Esophagus squamous epithelium (tissue), 5 donors: ENCODE results near the gene CFAP99. TPM values are rescaled to one million over a fixed set of nuclear protein-coding genes. Genes with fewer than 3 reads are reported as not detected.

Experiments
- DNase-seq: peaks from one replicate; lab custom pipeline; 2025; lab: John Stamatoyannopoulos, UW
- H3K27ac ChIP-seq, 4 donors: fragments of 200-600 bp; sonication (generic); one replicate each; pipeline ENCODE4 v1.5.1; 2016 to 2019; ENCODE audit warnings: mild to moderate bottlenecking in 1 of 4
- H3K27me3 ChIP-seq, 4 donors: fragments of 200-600 bp; sonication (generic); 1 replicate in 3 of 4; 2 replicates in 1 of 4; pipeline versions ENCODE4 v1.5.1 to v1.6.0; 2017 to 2021; ENCODE audit warnings: antibody characterized with exemption in 1 of 4
- H3K36me3 ChIP-seq, 3 donors: fragments of 200-600 bp; sonication (generic); one replicate each; pipeline ENCODE4 v1.5.1; 2016 to 2019
- H3K4me1 ChIP-seq, 3 donors: fragments of 200-600 bp; sonication (generic); one replicate each; pipeline ENCODE4 v1.5.1; 2017 to 2019
- H3K4me3 ChIP-seq, 4 donors: fragments of 200-600 bp; sonication (generic); 1 replicate in 3 of 4; 2 replicates in 1 of 4; pipeline ENCODE4 v1.5.1; 2016 to 2019; ENCODE audit warnings: mild to moderate bottlenecking in 2 of 4, moderate library complexity in 1 of 4
- H3K9me3 ChIP-seq, 3 donors: fragments of 200-600 bp; sonication (generic); one replicate each; pipeline ENCODE4 v1.5.1; 2016 to 2019
- POLR2A ChIP-seq, 4 donors: fragments of 450-650 bp; IDR thresholded peaks; one replicate each; pipeline ENCODE4 v1.6.1; 2017; ENCODE audit warnings: antibody characterized with exemption in 4 of 4, mild to moderate bottlenecking in 4 of 4, moderate library complexity in 3 of 4
- WGBS, 2 donors: methylation state at CpG; one replicate each; pipeline ENCODE4 v1.1.5; 2018; 5-methylcytosine and 5-hydroxymethylcytosine counted together
- intact Hi-C: fragments of 100-400 bp; cut with DNase I; formaldehyde crosslinking; loops from one replicate; pipeline ENCODE4 v1.15.0; 2022
- total RNA-seq, 4 donors: library from RNA; depleted of rRNA; stranded (reverse); fragments of >200 nt; gene quantifications; one replicate each; pipeline ENCODE4 v1.1.0, GENCODE V29; 2016
- TF ChIP-seq, protein P1 (sequence below), 6 experiments: fragments of 450-650 bp in 4 of 6; fragments of 200-600 bp in 2 of 6; sonication (generic) in 2 of 6; IDR thresholded peaks; one replicate each; pipeline ENCODE4 v1.5.1; 2016 to 2019; ENCODE audit warnings: antibody characterized with exemption in 6 of 6, mild to moderate bottlenecking in 4 of 6, moderate library complexity in 4 of 6
- donor health status: DM: yes; HTN: yes; CAD: no.

The CFAP99 gene
- total RNA-seq, 4 donors from 2014 or later, result 0.11 TPM; not detected in 3

- peaks cover 0 to 13% (median 4%) of the 10 kb centered on the region in 3 donors for H3K4me1 ChIP-seq
- H3K27me3 ChIP-seq, result no peaks in the 10 kb centered on the region
- no peak overlapping the region for H3K27ac ChIP-seq
- peaks cover 17 to 100% (median 49%) of the 10 kb centered on the region in 3 donors for H3K36me3 ChIP-seq
- no peak overlapping the region for H3K4me3 ChIP-seq
- TF ChIP-seq POLR2A (IDR thresholded peaks at IDR 0.05), result no peak
- TF ChIP-seq, protein P1, sequence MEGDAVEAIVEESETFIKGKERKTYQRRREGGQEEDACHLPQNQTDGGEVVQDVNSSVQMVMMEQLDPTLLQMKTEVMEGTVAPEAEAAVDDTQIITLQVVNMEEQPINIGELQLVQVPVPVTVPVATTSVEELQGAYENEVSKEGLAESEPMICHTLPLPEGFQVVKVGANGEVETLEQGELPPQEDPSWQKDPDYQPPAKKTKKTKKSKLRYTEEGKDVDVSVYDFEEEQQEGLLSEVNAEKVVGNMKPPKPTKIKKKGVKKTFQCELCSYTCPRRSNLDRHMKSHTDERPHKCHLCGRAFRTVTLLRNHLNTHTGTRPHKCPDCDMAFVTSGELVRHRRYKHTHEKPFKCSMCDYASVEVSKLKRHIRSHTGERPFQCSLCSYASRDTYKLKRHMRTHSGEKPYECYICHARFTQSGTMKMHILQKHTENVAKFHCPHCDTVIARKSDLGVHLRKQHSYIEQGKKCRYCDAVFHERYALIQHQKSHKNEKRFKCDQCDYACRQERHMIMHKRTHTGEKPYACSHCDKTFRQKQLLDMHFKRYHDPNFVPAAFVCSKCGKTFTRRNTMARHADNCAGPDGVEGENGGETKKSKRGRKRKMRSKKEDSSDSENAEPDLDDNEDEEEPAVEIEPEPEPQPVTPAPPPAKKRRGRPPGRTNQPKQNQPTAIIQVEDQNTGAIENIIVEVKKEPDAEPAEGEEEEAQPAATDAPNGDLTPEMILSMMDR (IDR thresholded peaks at IDR 0.05), result no peak
- no peaks in the 10 kb centered on the region for H3K9me3 ChIP-seq
- DNase-seq, result no peak
- intact Hi-C loops, result no loop called here
- WGBS, 2 donors, result 91 to 95% methylated on average over 8 to 9 of the region's 9 CpGs
These were observed 79.2 kb downstream of the CFAP99 start for GRCh38 chr4:2497931-2498330.

DNA sequence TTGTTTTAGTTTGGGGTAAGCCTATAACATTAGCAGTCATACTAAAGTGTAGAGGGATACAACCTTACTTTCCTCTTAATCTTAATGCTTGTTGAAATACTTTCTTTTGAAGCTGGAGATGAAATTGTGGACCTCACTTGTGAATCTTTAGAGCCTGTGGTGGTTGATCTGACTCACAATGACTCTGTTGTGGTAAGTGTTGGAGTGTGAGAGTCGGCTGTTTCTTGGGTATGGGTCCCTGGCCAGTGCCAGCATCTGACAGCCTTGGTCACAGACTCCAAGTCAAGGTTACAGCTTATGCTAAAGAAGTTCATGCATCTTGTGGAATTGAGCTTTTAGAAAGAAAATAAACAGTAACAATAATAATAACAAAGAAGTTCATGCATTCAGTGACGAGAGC lies 81.8 kb downstream of the CFAP99 start:
- H3K27me3 ChIP-seq, result no peaks in the 10 kb centered on the region
- H3K4me1 ChIP-seq, result peaks cover 0 to 5% (median 0%) of the 10 kb centered on the region in 3 donors
- no peak for DNase-seq
- no peaks in the 10 kb centered on the region for H3K9me3 ChIP-seq
- no peak overlapping the region for H3K27ac ChIP-seq
- H3K4me3 ChIP-seq, result no peak overlapping the region
- H3K36me3 ChIP-seq, result peaks cover 13 to 94% (median 49%) of the 10 kb centered on the region in 3 donors
- WGBS, 2 donors, result 76 to 77% methylated on average over 2 of the region's 2 CpGs
- no peak for TF ChIP-seq POLR2A (IDR thresholded peaks at IDR 0.05)
- TF ChIP-seq, protein P1 (IDR thresholded peaks at IDR 0.05), result no peak
- intact Hi-C loops, result no loop called here

DNA sequence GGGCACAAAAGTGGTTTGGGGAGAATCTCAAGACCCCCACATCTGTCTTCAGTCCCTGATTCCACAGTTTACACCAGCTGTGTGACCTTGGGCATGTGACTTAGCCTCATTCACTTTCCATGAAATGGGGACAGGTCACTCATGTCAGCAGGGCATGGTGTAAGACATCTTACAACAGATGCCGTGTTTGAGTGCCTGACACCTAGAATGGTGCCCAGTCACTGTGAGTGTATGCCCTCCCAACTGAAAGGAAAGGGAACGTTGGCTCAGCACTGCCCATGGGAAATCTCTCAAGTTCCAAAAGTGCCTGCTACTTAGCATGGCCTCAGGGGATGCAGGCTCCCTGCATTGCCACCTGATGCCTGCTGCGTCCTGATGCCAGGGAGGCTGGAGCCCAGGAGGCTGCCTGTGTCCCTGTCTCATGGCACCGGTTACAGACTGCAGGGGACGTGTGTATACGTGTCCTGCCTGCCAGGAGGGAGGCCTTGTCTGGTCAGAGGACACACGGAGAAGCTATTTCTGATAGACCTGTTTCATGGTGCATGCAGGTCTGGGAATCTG lies 82.4 kb downstream of the CFAP99 start:
- no peak for DNase-seq
- H3K4me1 ChIP-seq, result no peaks in the 10 kb centered on the region
- H3K27ac ChIP-seq, result no peak overlapping the region
- peaks cover 13 to 94% (median 49%) of the 10 kb centered on the region in 3 donors for H3K36me3 ChIP-seq
- intact Hi-C loops, result no loop called here
- H3K9me3 ChIP-seq, result no peaks in the 10 kb centered on the region
- WGBS, 2 donors, result 79 to 83% methylated on average over 4 to 5 of the region's 7 CpGs
- H3K27me3 ChIP-seq, result no peaks in the 10 kb centered on the region
- no peak overlapping the region for H3K4me3 ChIP-seq
- TF ChIP-seq, protein P1 (IDR thresholded peaks at IDR 0.05), result no peak
- TF ChIP-seq POLR2A (IDR thresholded peaks at IDR 0.05), result no peak

- intact Hi-C loops, result no loop called here
- H3K27ac ChIP-seq, result no peak overlapping the region
- WGBS, 2 donors, result 91 to 97% methylated on average over 4 to 5 of the region's 5 CpGs
- no peak for TF ChIP-seq POLR2A (IDR thresholded peaks at IDR 0.05)
- TF ChIP-seq, protein P1 (IDR thresholded peaks at IDR 0.05), result no peak
- peaks cover 13 to 94% (median 40%) of the 10 kb centered on the region in 3 donors for H3K36me3 ChIP-seq
- H3K4me1 ChIP-seq, result no peaks in the 10 kb centered on the region
- H3K4me3 ChIP-seq, result no peak overlapping the region
- H3K27me3 ChIP-seq, result no peaks in the 10 kb centered on the region
- DNase-seq, result no peak
- H3K9me3 ChIP-seq, result no peaks in the 10 kb centered on the region
These were observed 85.1 kb downstream of the CFAP99 start for GRCh38 chr4:2503809-2504208.

GRCh38 chr4:2507259-2507658 lies 88.5 kb downstream of the CFAP99 start:
- TF ChIP-seq POLR2A (IDR thresholded peaks at IDR 0.05), result no peak
- TF ChIP-seq, protein P1 (IDR thresholded peaks at IDR 0.05), result no peak
- intact Hi-C loops, result no loop called here
- Histone ChIP-seq H3K4me1 (no peaks in the 10 kb centered on the region), H3K27me3 (no peaks in the 10 kb centered on the region), H3K9me3 (no peaks in the 10 kb centered on the region), H3K4me3 (no peak overlapping the region), H3K27ac (no peak overlapping the region), H3K36me3 (peaks cover 4 to 92% (median 24%) of the 10 kb centered on the region in 3 donors)
- no peak for DNase-seq
- 95 to 100% methylated on average over 3 of the region's 4 CpGs for WGBS, 2 donors
